Liver (tissue), 3 donors: ENCODE measurements around the gene ANKRD16.

Experiments
- GABPA ChIP-seq, 2 donors: IDR thresholded peaks in 1 of 2; conservative IDR thresholded peaks in 1 of 2; 2 replicates each; pipeline ENCODE4 v1.6.1; 2016; ENCODE audit warnings: antibody characterized with exemption in 2 of 2, mild to moderate bottlenecking in 1 of 2, moderate library complexity in 1 of 2
- JUND ChIP-seq, 2 donors: IDR thresholded peaks; 2 replicates each; pipeline ENCODE4 v1.6.1; 2016; ENCODE audit warnings: antibody characterized with exemption in 2 of 2
- RAD21 ChIP-seq, 2 donors: IDR thresholded peaks; 2 replicates each; pipeline ENCODE4 v1.6.1; 2016; ENCODE audit warnings: antibody characterized with exemption in 2 of 2, mild to moderate bottlenecking in 2 of 2
- RXRA ChIP-seq, 2 donors: IDR thresholded peaks; 2 replicates each; pipeline ENCODE4 v1.6.1; 2017 to 2018; ENCODE audit warnings: antibody characterized with exemption in 2 of 2, mild to moderate bottlenecking in 1 of 2
- SP1 ChIP-seq: IDR thresholded peaks from 2 replicates; pipeline ENCODE4 v1.6.1; 2018; ENCODE audit warnings: antibody characterized with exemption, mild to moderate bottlenecking
- YY1 ChIP-seq: IDR thresholded peaks from 2 replicates; pipeline ENCODE4 v1.6.1; 2016; ENCODE audit warnings: antibody characterized with exemption, mild to moderate bottlenecking
- TF ChIP-seq, protein P1 (sequence below): fragments of 150-350 bp; IDR thresholded peaks from 2 replicates; pipeline ENCODE4 v1.5.1; 2017; ENCODE audit warnings: improper control_type of control experiment, low read depth, low read length; ENCODE audit not compliant: missing input control
- TF ChIP-seq, protein P2 (sequence below): IDR thresholded peaks from 2 replicates; pipeline ENCODE4 v1.6.1; 2016; ENCODE audit warnings: antibody characterized with exemption
- TF ChIP-seq, protein P3 (sequence below): IDR thresholded peaks from 2 replicates; pipeline ENCODE4 v1.6.1; 2016; ENCODE audit warnings: antibody characterized with exemption, mild to moderate bottlenecking
- TF ChIP-seq, protein P4 (sequence below): IDR thresholded peaks from 2 replicates; pipeline ENCODE4 v1.6.1; 2016; ENCODE audit warnings: antibody characterized with exemption
- donor health status: healthy.
- donor health status: healthy.

DNA sequence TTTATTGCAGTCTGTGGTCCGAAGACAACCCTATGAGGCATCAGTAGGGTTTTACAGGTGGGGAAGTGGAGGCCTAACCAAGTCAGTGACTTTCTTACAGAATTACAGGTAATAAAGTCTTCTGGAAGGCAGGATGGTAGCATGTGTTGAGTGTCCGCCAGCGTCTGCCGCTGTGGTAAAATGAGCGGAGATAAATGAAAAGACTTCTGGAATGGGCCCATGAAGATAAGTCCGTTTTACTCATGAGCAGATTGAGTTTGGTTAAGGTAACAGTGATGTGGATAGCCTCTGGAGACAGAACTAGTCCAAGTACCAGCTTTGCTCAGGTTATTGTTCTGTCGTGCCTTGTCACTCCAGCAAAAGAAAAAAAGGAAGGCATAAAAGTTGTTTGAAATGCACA is 1.3 kb upstream of the ANKRD16 start:
- TF ChIP-seq YY1 (no peak), SP1 (no peak), RAD21 (IDR thresholded peaks at IDR 0.05) (no peak), RXRA (IDR thresholded peaks at IDR 0.05) (no peak), JUND (IDR thresholded peaks at IDR 0.05) (no peak), GABPA (IDR thresholded peaks at IDR 0.05 in 1 of 2, conservative IDR thresholded peaks at IDR 0.05 in 1 of 2) (no peak)
- TF ChIP-seq, protein P1, sequence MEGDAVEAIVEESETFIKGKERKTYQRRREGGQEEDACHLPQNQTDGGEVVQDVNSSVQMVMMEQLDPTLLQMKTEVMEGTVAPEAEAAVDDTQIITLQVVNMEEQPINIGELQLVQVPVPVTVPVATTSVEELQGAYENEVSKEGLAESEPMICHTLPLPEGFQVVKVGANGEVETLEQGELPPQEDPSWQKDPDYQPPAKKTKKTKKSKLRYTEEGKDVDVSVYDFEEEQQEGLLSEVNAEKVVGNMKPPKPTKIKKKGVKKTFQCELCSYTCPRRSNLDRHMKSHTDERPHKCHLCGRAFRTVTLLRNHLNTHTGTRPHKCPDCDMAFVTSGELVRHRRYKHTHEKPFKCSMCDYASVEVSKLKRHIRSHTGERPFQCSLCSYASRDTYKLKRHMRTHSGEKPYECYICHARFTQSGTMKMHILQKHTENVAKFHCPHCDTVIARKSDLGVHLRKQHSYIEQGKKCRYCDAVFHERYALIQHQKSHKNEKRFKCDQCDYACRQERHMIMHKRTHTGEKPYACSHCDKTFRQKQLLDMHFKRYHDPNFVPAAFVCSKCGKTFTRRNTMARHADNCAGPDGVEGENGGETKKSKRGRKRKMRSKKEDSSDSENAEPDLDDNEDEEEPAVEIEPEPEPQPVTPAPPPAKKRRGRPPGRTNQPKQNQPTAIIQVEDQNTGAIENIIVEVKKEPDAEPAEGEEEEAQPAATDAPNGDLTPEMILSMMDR, result no peak
- TF ChIP-seq, protein P2, sequence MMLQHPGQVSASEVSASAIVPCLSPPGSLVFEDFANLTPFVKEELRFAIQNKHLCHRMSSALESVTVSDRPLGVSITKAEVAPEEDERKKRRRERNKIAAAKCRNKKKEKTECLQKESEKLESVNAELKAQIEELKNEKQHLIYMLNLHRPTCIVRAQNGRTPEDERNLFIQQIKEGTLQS, result no peak
- TF ChIP-seq, protein P3, sequence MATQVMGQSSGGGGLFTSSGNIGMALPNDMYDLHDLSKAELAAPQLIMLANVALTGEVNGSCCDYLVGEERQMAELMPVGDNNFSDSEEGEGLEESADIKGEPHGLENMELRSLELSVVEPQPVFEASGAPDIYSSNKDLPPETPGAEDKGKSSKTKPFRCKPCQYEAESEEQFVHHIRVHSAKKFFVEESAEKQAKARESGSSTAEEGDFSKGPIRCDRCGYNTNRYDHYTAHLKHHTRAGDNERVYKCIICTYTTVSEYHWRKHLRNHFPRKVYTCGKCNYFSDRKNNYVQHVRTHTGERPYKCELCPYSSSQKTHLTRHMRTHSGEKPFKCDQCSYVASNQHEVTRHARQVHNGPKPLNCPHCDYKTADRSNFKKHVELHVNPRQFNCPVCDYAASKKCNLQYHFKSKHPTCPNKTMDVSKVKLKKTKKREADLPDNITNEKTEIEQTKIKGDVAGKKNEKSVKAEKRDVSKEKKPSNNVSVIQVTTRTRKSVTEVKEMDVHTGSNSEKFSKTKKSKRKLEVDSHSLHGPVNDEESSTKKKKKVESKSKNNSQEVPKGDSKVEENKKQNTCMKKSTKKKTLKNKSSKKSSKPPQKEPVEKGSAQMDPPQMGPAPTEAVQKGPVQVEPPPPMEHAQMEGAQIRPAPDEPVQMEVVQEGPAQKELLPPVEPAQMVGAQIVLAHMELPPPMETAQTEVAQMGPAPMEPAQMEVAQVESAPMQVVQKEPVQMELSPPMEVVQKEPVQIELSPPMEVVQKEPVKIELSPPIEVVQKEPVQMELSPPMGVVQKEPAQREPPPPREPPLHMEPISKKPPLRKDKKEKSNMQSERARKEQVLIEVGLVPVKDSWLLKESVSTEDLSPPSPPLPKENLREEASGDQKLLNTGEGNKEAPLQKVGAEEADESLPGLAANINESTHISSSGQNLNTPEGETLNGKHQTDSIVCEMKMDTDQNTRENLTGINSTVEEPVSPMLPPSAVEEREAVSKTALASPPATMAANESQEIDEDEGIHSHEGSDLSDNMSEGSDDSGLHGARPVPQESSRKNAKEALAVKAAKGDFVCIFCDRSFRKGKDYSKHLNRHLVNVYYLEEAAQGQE, result no peak
- TF ChIP-seq, protein P4, sequence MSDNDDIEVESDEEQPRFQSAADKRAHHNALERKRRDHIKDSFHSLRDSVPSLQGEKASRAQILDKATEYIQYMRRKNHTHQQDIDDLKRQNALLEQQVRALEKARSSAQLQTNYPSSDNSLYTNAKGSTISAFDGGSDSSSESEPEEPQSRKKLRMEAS, result no peak
